ENCODE results near the gene XRN1. TPM values are rescaled to one million over a fixed set of nuclear protein-coding genes. Genes with fewer than 3 reads are reported as not detected.

The XRN1 gene
- total RNA-seq, result 10 to 100 TPM; 13.6 to 23.4 (median 20.2) TPM
- polyA plus RNA-seq, result 1 to 10 TPM; 3.5 to 6.4 TPM

GRCh38 chr3:142447852-142448823, at the start of gene XRN1:
Gene XRN1, minus strand, starts transcription at chr3:142448037. Its CDS starts 93 bp downstream, at chr3:142447944.
- intact Hi-C loops (cut with DNase I), result no loop called here
- DNase-seq (peak; percentile 92 to 97 (median 94)), FAIRE-seq (no peak), ATAC-seq (peak; percentile 99 to 100 (median 99))
- TF ChIP-seq CTCF (IDR thresholded peaks at IDR 0.05), result no peak
- WGBS, 2 donors, result 3 to 4% methylated on average over 52 of the region's 52 CpGs
- no peaks in the 10 kb centered on the region for H3K36me3 ChIP-seq
- peak within 1 kb of the TSS; percentile 79 to 99 (median 95) for H3K27ac ChIP-seq
- H3K9me3 ChIP-seq, result no peaks in the 10 kb centered on the region
- H3K4me3 ChIP-seq, result peak within 1 kb of the TSS; percentile 59 to 94 (median 77)
- peaks cover 18 to 23% (median 19%) of the 10 kb centered on the region in 3 donors for H3K4me1 ChIP-seq
- H3K27me3 ChIP-seq, result no peaks in the 10 kb centered on the region

- no peaks in the 10 kb centered on the region for H3K27me3 ChIP-seq
- H3K4me3 ChIP-seq, result no peak overlapping the region
- intact Hi-C loops (cut with DNase I), result no loop called here
- H3K27ac ChIP-seq, result no peak overlapping the region
- no peaks in the 10 kb centered on the region for H3K4me1 ChIP-seq
- 81 to 97% methylated on average over 3 of the region's 3 CpGs for WGBS, 2 donors
- FAIRE-seq (no peak), DNase-seq (no peak), ATAC-seq (no peak)
- peaks cover 0 to 32% (median 11%) of the 10 kb centered on the region in 3 donors for H3K36me3 ChIP-seq
- no peaks in the 10 kb centered on the region for H3K9me3 ChIP-seq
- no peak for TF ChIP-seq CTCF (IDR thresholded peaks at IDR 0.05)
Observed at GRCh38 chr3:142495103-142495502, 47.3 kb upstream of the XRN1 start.

DNA sequence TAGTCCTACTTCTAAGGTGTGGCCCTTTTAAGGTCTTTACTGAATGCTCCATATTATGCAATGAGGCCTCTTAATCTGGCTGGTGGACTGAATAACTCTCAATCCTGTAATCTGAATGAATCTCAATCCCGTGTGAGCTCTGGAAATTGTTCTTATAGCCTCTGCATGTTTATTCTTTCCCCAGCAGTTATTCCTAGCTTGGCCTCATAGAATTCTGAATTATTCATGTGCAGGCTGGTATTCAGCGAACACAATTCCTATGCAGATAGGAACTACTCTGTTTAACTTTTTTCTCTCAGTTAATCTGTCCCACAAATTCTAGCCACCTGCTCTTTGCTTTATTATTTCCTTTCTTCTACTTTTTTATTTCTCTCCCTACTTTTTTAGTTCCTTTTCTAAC, 44.3 kb upstream of the XRN1 start:
- Histone ChIP-seq H3K4me1 (no peaks in the 10 kb centered on the region), H3K27ac (no peak overlapping the region), H3K27me3 (no peaks in the 10 kb centered on the region), H3K4me3 (no peak overlapping the region), H3K9me3 (no peaks in the 10 kb centered on the region), H3K36me3 (peaks cover 0 to 34% (median 6%) of the 10 kb centered on the region in 3 donors)
- no peak for TF ChIP-seq CTCF (IDR thresholded peaks at IDR 0.05)
- DNase-seq, result no peak
- no peak for FAIRE-seq
- ATAC-seq, result no peak
- WGBS, 2 donors, result 96 to 97% methylated on average over 2 of the region's 2 CpGs
- intact Hi-C loops (cut with DNase I), result no loop called here

DNA sequence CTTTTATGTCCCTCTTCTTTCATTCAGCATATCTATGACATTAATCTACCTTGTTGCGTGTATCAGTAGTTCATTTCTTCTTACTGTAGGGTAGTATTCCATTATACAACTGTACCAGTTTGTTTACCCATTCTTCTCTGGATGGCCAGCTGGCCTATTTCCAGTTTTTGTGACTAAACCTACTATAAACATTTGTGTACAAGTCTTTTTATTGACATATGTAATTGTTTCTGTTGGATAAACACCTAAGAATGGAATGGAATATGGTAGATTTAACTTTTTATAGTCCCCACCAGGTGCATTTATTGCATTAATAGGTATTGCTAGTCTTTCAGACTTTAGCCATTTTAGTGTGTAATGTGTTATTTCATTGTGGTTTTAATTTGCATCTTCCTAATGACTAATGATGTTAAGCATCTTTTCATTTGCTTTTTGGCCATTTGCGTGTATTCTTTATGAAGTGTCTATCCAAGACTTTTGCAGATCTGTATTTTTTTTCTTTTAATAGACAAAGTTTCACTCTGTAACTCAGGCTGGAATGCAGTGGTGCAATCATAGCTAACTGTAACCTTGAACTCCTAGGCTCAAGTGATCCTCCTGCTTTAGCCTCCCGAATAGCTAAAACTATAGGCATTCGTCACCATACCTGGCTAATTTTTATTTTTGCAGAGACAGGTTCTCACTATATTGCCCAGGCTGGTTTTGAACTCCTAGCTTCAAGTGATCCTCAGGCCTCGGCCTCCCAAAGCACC, 41.9 kb upstream of the XRN1 start:
- intact Hi-C loops (cut with DNase I), result no loop called here
- 97 to 98% methylated on average over 5 of the region's 5 CpGs for WGBS, 2 donors

More for the DNA sequence above, 41.9 kb upstream of the XRN1 start:
- ATAC-seq, result no peak
- DNase-seq, result no peak
- no peak for TF ChIP-seq CTCF (IDR thresholded peaks at IDR 0.05)
- Histone ChIP-seq H3K9me3 (no peaks in the 10 kb centered on the region), H3K27me3 (no peaks in the 10 kb centered on the region), H3K27ac (no peak overlapping the region), H3K4me3 (no peak overlapping the region), H3K4me1 (no peaks in the 10 kb centered on the region), H3K36me3 (peaks cover 0 to 36% (median 6%) of the 10 kb centered on the region in 3 donors)
- FAIRE-seq, result no peak
